ENCODE measurements around the gene IFI6. TPM values are rescaled to one million over a fixed set of nuclear protein-coding genes. Genes with fewer than 3 reads are reported as not detected.

The IFI6 gene
- polyA plus RNA-seq, 1 donor (not counting 4 experiments of a cell fraction or from before 2014, with no cell fraction given): 618 TPM

DNA sequence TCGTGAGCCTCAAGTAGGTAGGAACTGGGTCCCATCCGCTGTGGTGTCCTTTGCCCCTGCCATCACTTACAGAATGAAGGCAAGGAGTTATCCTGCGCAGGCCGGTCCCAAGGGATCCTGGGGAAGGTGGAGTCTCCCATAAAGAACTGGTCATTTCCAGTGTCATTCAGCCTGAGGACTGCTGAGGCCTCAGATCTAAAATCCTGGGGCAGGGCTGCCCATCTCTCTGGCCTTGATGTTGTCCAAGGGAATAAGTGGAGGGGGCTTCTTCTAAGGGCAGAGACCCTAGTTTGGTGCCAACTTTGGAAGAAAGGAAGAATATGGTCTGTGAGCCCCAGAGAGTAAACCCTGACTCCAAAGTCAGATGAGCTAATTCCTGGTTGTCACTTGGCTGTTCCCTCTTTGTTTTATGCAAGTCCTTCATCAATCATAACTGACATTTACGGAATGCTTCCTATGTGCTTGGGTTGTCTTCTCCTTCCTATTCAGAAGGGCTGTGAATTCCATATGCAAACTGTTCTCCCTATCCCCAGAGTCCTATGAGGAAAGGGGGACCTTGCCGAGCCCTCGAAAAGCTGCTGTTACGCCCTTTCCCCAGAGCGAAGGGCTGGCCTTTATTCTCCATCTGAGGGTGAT lies 6.9 kb downstream of the IFI6 start:
- no peak overlapping the region for H3K27ac ChIP-seq (ENCODE audit: control insufficient read depth, insufficient read depth, low read length)
- H3K4me1 ChIP-seq (ENCODE audit: control insufficient read depth, extremely low read depth, insufficient read depth, low read length): peaks cover 10% of the 10 kb centered on the region
- no peak overlapping the region for H2AFZ ChIP-seq (ENCODE audit: control insufficient read depth, low read length)
- TF ChIP-seq, protein P1, sequence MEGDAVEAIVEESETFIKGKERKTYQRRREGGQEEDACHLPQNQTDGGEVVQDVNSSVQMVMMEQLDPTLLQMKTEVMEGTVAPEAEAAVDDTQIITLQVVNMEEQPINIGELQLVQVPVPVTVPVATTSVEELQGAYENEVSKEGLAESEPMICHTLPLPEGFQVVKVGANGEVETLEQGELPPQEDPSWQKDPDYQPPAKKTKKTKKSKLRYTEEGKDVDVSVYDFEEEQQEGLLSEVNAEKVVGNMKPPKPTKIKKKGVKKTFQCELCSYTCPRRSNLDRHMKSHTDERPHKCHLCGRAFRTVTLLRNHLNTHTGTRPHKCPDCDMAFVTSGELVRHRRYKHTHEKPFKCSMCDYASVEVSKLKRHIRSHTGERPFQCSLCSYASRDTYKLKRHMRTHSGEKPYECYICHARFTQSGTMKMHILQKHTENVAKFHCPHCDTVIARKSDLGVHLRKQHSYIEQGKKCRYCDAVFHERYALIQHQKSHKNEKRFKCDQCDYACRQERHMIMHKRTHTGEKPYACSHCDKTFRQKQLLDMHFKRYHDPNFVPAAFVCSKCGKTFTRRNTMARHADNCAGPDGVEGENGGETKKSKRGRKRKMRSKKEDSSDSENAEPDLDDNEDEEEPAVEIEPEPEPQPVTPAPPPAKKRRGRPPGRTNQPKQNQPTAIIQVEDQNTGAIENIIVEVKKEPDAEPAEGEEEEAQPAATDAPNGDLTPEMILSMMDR (optimal IDR thresholded peaks at IDR 0.05 in 1 of 3, IDR thresholded peaks at IDR 0.05 in 1 of 3, conservative IDR thresholded peaks at IDR 0.05 in 1 of 3; ENCODE audit: extremely low read depth in 1 of 3, insufficient read depth in 2 of 3, low read length in 3 of 3): no peak
- TF ChIP-seq EZH2 (IDR thresholded peaks at IDR 0.05; ENCODE audit: low read length): no peak
- H3K9ac ChIP-seq (ENCODE audit: control insufficient read depth, extremely low read depth, insufficient read depth, low read length): no peak overlapping the region
- dilution Hi-C loops (cut with MboI; ENCODE audit: extremely low pct_ligation_motif_present, low sequenced_read_pairs): no loop called here
- H3K79me2 ChIP-seq (ENCODE audit: control insufficient read depth, insufficient read depth, low read length): peaks cover 9% of the 10 kb centered on the region
- no peak for FAIRE-seq
- no peak overlapping the region for H3K4me2 ChIP-seq (ENCODE audit: control insufficient read depth, extremely low read depth, insufficient read depth, low read depth, low read length)
- H3K27me3 ChIP-seq (ENCODE audit: control insufficient read depth, extremely low read depth, insufficient read depth, low read length): no peaks in the 10 kb centered on the region
- no peaks in the 10 kb centered on the region for H3K9me3 ChIP-seq (ENCODE audit: control insufficient read depth, low read depth, low read length)
- peaks cover 0 to 8% of the 10 kb centered on the region in 2 experiments for H3K36me3 ChIP-seq (ENCODE audit: control insufficient read depth in 2 of 2, extremely low read depth in 1 of 2, insufficient read depth in 2 of 2, low read length in 2 of 2)
- H3K4me3 ChIP-seq (ENCODE audit: control insufficient read depth in 2 of 3, extremely low read depth in 1 of 3, insufficient read depth in 2 of 3, low read depth in 1 of 3, low read length in 3 of 3): no peak overlapping the region
- no peaks in the 10 kb centered on the region for H4K20me1 ChIP-seq (ENCODE audit: control insufficient read depth, extremely low read depth, insufficient read depth, low read length)
- no peaks in the 10 kb centered on the region for H3K9me1 ChIP-seq (ENCODE audit: control insufficient read depth, extremely low read depth, insufficient read depth, low read length)
- DNase-seq (ENCODE audit: low read depth, low spot score): no peak

DNA sequence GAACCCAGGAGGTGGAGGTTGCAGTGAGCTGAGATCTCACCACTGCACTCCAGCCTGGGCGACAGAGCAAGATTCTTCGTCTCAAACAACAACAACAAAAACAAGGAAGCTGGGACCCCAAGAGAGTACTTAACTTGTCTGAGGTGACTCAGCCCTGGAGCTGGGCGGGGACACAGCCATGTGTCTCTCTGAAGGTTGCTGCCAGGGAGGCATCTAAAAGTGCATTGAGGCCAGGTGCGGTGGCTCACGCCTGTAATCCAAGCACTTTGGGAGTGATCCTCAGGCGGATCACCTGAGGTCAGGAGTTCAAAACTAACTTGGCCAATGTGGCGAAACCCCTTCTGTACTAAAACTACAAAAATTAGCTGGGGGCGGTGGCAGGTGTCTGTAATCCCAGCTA lies 7.7 kb downstream of the IFI6 start:
- FAIRE-seq (no peak), DNase-seq (ENCODE audit: low read depth, low spot score) (no peak)
- peaks cover 3% of the 10 kb centered on the region for H3K79me2 ChIP-seq (ENCODE audit: control insufficient read depth, insufficient read depth, low read length)
- no peak overlapping the region for H3K9ac ChIP-seq (ENCODE audit: control insufficient read depth, extremely low read depth, insufficient read depth, low read length)
- no peak overlapping the region for H2AFZ ChIP-seq (ENCODE audit: control insufficient read depth, low read length)
- H3K9me1 ChIP-seq (ENCODE audit: control insufficient read depth, extremely low read depth, insufficient read depth, low read length): no peaks in the 10 kb centered on the region
- H3K4me1 ChIP-seq (ENCODE audit: control insufficient read depth, extremely low read depth, insufficient read depth, low read length): peaks cover 7% of the 10 kb centered on the region
- no peaks in the 10 kb centered on the region for H4K20me1 ChIP-seq (ENCODE audit: control insufficient read depth, extremely low read depth, insufficient read depth, low read length)
- no peaks in the 10 kb centered on the region for H3K9me3 ChIP-seq (ENCODE audit: control insufficient read depth, low read depth, low read length)
- H3K4me2 ChIP-seq (ENCODE audit: control insufficient read depth, extremely low read depth, insufficient read depth, low read depth, low read length): no peak overlapping the region
- H3K4me3 ChIP-seq (ENCODE audit: control insufficient read depth in 2 of 3, extremely low read depth in 1 of 3, insufficient read depth in 2 of 3, low read depth in 1 of 3, low read length in 3 of 3): no peak overlapping the region
- H3K27ac ChIP-seq (ENCODE audit: control insufficient read depth, insufficient read depth, low read length): no peak overlapping the region
- H3K27me3 ChIP-seq (ENCODE audit: control insufficient read depth, extremely low read depth, insufficient read depth, low read length): no peaks in the 10 kb centered on the region
- dilution Hi-C loops (cut with MboI; ENCODE audit: extremely low pct_ligation_motif_present, low sequenced_read_pairs): no loop called here
- no peak for TF ChIP-seq EZH2 (IDR thresholded peaks at IDR 0.05; ENCODE audit: low read length)
- TF ChIP-seq, protein P1 (optimal IDR thresholded peaks at IDR 0.05 in 1 of 3, IDR thresholded peaks at IDR 0.05 in 1 of 3, conservative IDR thresholded peaks at IDR 0.05 in 1 of 3; ENCODE audit: extremely low read depth in 1 of 3, insufficient read depth in 2 of 3, low read length in 3 of 3): no peak
- peaks cover 0 to 8% of the 10 kb centered on the region in 2 experiments for H3K36me3 ChIP-seq (ENCODE audit: control insufficient read depth in 2 of 2, extremely low read depth in 1 of 2, insufficient read depth in 2 of 2, low read length in 2 of 2)
